HEK293 (cell line): ENCODE data around the gene BTBD2.

Source experiments
- EGR2 ChIP-seq: fragments of 450-650 bp; formaldehyde crosslinking; IDR thresholded peaks from 2 replicates; pipeline ENCODE4 v1.5.1; 2016; ENCODE audit warnings: low read depth, missing biosample characterization, missing genetic modification characterization
- GLIS2 ChIP-seq: fragments of 450-650 bp; formaldehyde crosslinking; IDR thresholded peaks from 2 replicates; pipeline ENCODE4 v1.5.1; 2016; ENCODE audit warnings: missing biosample characterization, missing genetic modification characterization
- HIC1 ChIP-seq: fragments of 450-650 bp; formaldehyde crosslinking; IDR thresholded peaks from 2 replicates; pipeline ENCODE4 v1.5.1; 2016; ENCODE audit warnings: missing biosample characterization, missing genetic modification characterization
- HOXA7 ChIP-seq: sonication (generic); formaldehyde crosslinking; IDR thresholded peaks from 2 replicates; pipeline ENCODE4 v1.8.1; 2022; ENCODE audit warnings: missing genetic modification reagents, borderline replicate concordance
- IKZF3 ChIP-seq: fragments of 450-650 bp; IDR thresholded peaks from 2 replicates; pipeline ENCODE4 v1.5.0; 2018; ENCODE audit warnings: missing biosample characterization, mild to moderate bottlenecking, missing genetic modification characterization, moderate library complexity
- KLF1 ChIP-seq: fragments of 450-650 bp; formaldehyde crosslinking; IDR thresholded peaks from 2 replicates; pipeline ENCODE4 v1.5.1; 2016; ENCODE audit warnings: missing biosample characterization, missing genetic modification characterization
- KLF7 ChIP-seq: fragments of 450-650 bp; formaldehyde crosslinking; IDR thresholded peaks from 2 replicates; pipeline ENCODE4 v1.5.1; 2016; ENCODE audit warnings: missing biosample characterization, missing genetic modification characterization, borderline replicate concordance
- SETDB1 ChIP-seq: IDR thresholded peaks from one replicate; pipeline ENCODE4 v1.6.1; 2017; ENCODE audit warnings: mild to moderate bottlenecking, low read length, moderate library complexity, mixed read lengths; ENCODE audit not compliant: insufficient read length
- SP3 ChIP-seq: fragments of 450-650 bp; formaldehyde crosslinking; IDR thresholded peaks from 2 replicates; pipeline ENCODE4 v1.5.1; 2016; ENCODE audit warnings: missing biosample characterization, missing genetic modification characterization
- SP7 ChIP-seq: fragments of 450-650 bp; formaldehyde crosslinking; IDR thresholded peaks from 2 replicates; pipeline ENCODE4 v1.5.1; 2016; ENCODE audit warnings: missing biosample characterization, missing genetic modification characterization
- YY2 ChIP-seq: fragments of 450-650 bp; formaldehyde crosslinking; IDR thresholded peaks from 2 replicates; pipeline ENCODE4 v1.5.1; 2016; ENCODE audit warnings: missing biosample characterization, missing genetic modification characterization
- ZBTB20 ChIP-seq: fragments of 450-650 bp; formaldehyde crosslinking; IDR thresholded peaks from 2 replicates; pipeline ENCODE4 v1.5.1; 2016; ENCODE audit warnings: missing biosample characterization, missing genetic modification characterization
- ZBTB48 ChIP-seq: fragments of 450-650 bp; formaldehyde crosslinking; IDR thresholded peaks from 2 replicates; pipeline ENCODE4 v1.5.1; 2016; ENCODE audit warnings: missing biosample characterization, missing genetic modification characterization
- ZFHX2 ChIP-seq: fragments of 450-650 bp; formaldehyde crosslinking; conservative IDR thresholded peaks from 2 replicates; pipeline ENCODE4 v1.5.1; 2016; ENCODE audit warnings: missing biosample characterization, missing genetic modification characterization
- ZNF140 ChIP-seq: fragments of 450-650 bp; formaldehyde crosslinking; IDR thresholded peaks from 2 replicates; pipeline ENCODE4 v1.5.1; 2016; ENCODE audit warnings: missing biosample characterization, missing genetic modification characterization
- ZNF18 ChIP-seq: fragments of 450-650 bp; formaldehyde crosslinking; IDR thresholded peaks from 2 replicates; pipeline ENCODE4 v1.5.1; 2016; ENCODE audit warnings: missing biosample characterization, missing genetic modification characterization
- ZNF2 ChIP-seq: fragments of 450-650 bp; formaldehyde crosslinking; IDR thresholded peaks from 2 replicates; pipeline ENCODE4 v1.5.1; 2016; ENCODE audit warnings: missing biosample characterization, missing genetic modification characterization
- ZNF211 ChIP-seq: fragments of 450-650 bp; formaldehyde crosslinking; IDR thresholded peaks from 2 replicates; pipeline ENCODE4 v1.5.1; 2016; ENCODE audit warnings: low read depth, missing biosample characterization, missing genetic modification characterization
- ZNF239 ChIP-seq: fragments of 450-650 bp; formaldehyde crosslinking; IDR thresholded peaks from 2 replicates; pipeline ENCODE4 v1.5.1; 2016; ENCODE audit warnings: missing biosample characterization, missing genetic modification characterization
- ZNF26 ChIP-seq: fragments of 450-650 bp; formaldehyde crosslinking; IDR thresholded peaks from 2 replicates; pipeline ENCODE4 v1.5.1; 2016; ENCODE audit warnings: missing biosample characterization, missing genetic modification characterization
- ZNF366 ChIP-seq: fragments of 450-650 bp; formaldehyde crosslinking; conservative IDR thresholded peaks from 2 replicates; pipeline ENCODE4 v1.5.1; 2016; ENCODE audit warnings: missing biosample characterization, missing genetic modification characterization
- ZNF398 ChIP-seq: fragments of 450-650 bp; formaldehyde crosslinking; IDR thresholded peaks from 2 replicates; pipeline ENCODE4 v1.5.1; 2017; ENCODE audit warnings: missing biosample characterization, missing genetic modification characterization
- ZNF555 ChIP-seq: fragments of 450-650 bp; formaldehyde crosslinking; conservative IDR thresholded peaks from 2 replicates; pipeline ENCODE4 v1.5.1; 2017; ENCODE audit warnings: missing biosample characterization, mild to moderate bottlenecking, missing genetic modification characterization, inconsistent platforms
- ZNF600 ChIP-seq: fragments of 450-650 bp; formaldehyde crosslinking; IDR thresholded peaks from 2 replicates; pipeline ENCODE4 v1.5.1; 2016; ENCODE audit warnings: missing biosample characterization, missing genetic modification characterization
- ZNF660 ChIP-seq: fragments of 450-650 bp; IDR thresholded peaks from 2 replicates; pipeline ENCODE4 v1.5.1; 2018; ENCODE audit warnings: missing biosample characterization, mild to moderate bottlenecking, missing genetic modification characterization
- ZNF692 ChIP-seq: fragments of 450-650 bp; formaldehyde crosslinking; IDR thresholded peaks from 2 replicates; pipeline ENCODE4 v1.5.1; 2016; ENCODE audit warnings: missing biosample characterization, missing genetic modification characterization
- ZNF707 ChIP-seq: fragments of 450-650 bp; formaldehyde crosslinking; IDR thresholded peaks from 2 replicates; pipeline ENCODE4 v1.5.1; 2016; ENCODE audit warnings: missing biosample characterization, missing genetic modification characterization
- ZNF777 ChIP-seq: fragments of 450-650 bp; formaldehyde crosslinking; IDR thresholded peaks from 2 replicates; pipeline ENCODE4 v1.5.1; 2017; ENCODE audit warnings: missing biosample characterization, missing genetic modification characterization, borderline replicate concordance
- ZNF843 ChIP-seq: fragments of 450-650 bp; formaldehyde crosslinking; IDR thresholded peaks from 2 replicates; pipeline ENCODE4 v1.5.1; 2016; ENCODE audit warnings: missing biosample characterization, missing genetic modification characterization
- ZSCAN16 ChIP-seq: fragments of 450-650 bp; formaldehyde crosslinking; IDR thresholded peaks from 2 replicates; pipeline ENCODE4 v1.5.1; 2016; ENCODE audit warnings: missing biosample characterization, missing genetic modification characterization
- ZSCAN30 ChIP-seq: fragments of 450-650 bp; IDR thresholded peaks from 2 replicates; pipeline ENCODE4 v1.5.1; 2018; ENCODE audit warnings: missing biosample characterization, mild to moderate bottlenecking, missing genetic modification characterization, moderate library complexity
- ZXDB ChIP-seq: fragments of 450-650 bp; formaldehyde crosslinking; IDR thresholded peaks from 2 replicates; pipeline ENCODE4 v1.5.1; 2016; ENCODE audit warnings: missing biosample characterization, missing genetic modification characterization

BTBD2 gene

GRCh38 chr19:2059422-2060201 lies 44.1 kb upstream of the BTBD2 start (continued):
- TF ChIP-seq ZNF398 (tag by site-specific recombination) = 0 out of 2 replicates have a peak, but pooled peaks have one; percentile 25
- no peak for TF ChIP-seq HOXA7 (CRISPR knock-in tag)
- TF ChIP-seq ZNF843 = no peak
- peak; percentile 52; the same call in 1 of the 2 replicates for TF ChIP-seq ZNF692 (tag by site-specific recombination)
- TF ChIP-seq ZFHX2 (tag by site-specific recombination) = peak; percentile 98
- TF ChIP-seq ZNF777 (tag by site-specific recombination) = no peak
- peak; percentile 35 for TF ChIP-seq ZBTB20 (tag by site-specific recombination)
- peak; percentile 87 for TF ChIP-seq GLIS2 (tag by site-specific recombination)
- 0 out of 2 replicates have a peak, but pooled peaks have one; percentile 19 for TF ChIP-seq ZNF600 (tag by site-specific recombination)
- no peak for TF ChIP-seq ZNF140
- no peak for TF ChIP-seq ZNF239 (tag by site-specific recombination)
- 0 out of 2 replicates have a peak, but pooled peaks have one; percentile 31 for TF ChIP-seq ZSCAN30 (tag by site-specific recombination)
- TF ChIP-seq YY2 (tag by site-specific recombination) = 0 out of 2 replicates have a peak, but pooled peaks have one; percentile 17
- 0 out of 2 replicates have a peak, but pooled peaks have one; percentile 3 for TF ChIP-seq ZNF2 (tag by site-specific recombination)
- 0 out of 2 replicates have a peak, but pooled peaks have one; percentile 53 for TF ChIP-seq ZSCAN16 (tag by site-specific recombination)
- peak; percentile 90 for TF ChIP-seq ZNF18 (tag by site-specific recombination)
- TF ChIP-seq ZNF211 (tag by site-specific recombination) = no peak
- TF ChIP-seq ZBTB48 (tag by site-specific recombination) = peak; percentile 93
- TF ChIP-seq ZNF707 (tag by site-specific recombination) = no peak
- TF ChIP-seq SETDB1 = no peak
- TF ChIP-seq SP7 (tag by site-specific recombination) = 0 out of 2 replicates have a peak, but pooled peaks have one; percentile 44
- no peak for TF ChIP-seq ZNF26 (tag by site-specific recombination)
- peak; percentile 89 for TF ChIP-seq EGR2
- no peak; the same call in 1 of the 2 replicates for TF ChIP-seq KLF7 (tag by site-specific recombination)
- TF ChIP-seq IKZF3 (tag by site-specific recombination) = 0 out of 2 replicates have a peak, but pooled peaks have one; percentile 10
- peak; percentile 52 for TF ChIP-seq KLF1 (tag by site-specific recombination)
- 0 out of 2 replicates have a peak, but pooled peaks have one; percentile 16 for TF ChIP-seq ZNF366 (tag by site-specific recombination)
- TF ChIP-seq ZNF555 (tag by site-specific recombination) = no peak
- peak; percentile 42; the same call in 1 of the 2 replicates for TF ChIP-seq SP3 (tag by site-specific recombination)
- TF ChIP-seq ZXDB (tag by site-specific recombination) = 0 out of 2 replicates have a peak, but pooled peaks have one; percentile 24
- peak; percentile 64; the same call in 1 of the 2 replicates for TF ChIP-seq ZNF660
- TF ChIP-seq HIC1 (tag by site-specific recombination) = peak; percentile 94
